Activated T-cell treated with anti-CD3 and anti-CD28 coated beads, Interleukin-2, amount 50 U/mL, for 48 hours (primary cell): ENCODE measurements around the gene RS1.

Experiments
- DNase-seq, 2 experiments: peaks; one replicate each; pipeline ENCODE4 v3.0.0-alpha.2; 2020

Gene RS1

DNA sequence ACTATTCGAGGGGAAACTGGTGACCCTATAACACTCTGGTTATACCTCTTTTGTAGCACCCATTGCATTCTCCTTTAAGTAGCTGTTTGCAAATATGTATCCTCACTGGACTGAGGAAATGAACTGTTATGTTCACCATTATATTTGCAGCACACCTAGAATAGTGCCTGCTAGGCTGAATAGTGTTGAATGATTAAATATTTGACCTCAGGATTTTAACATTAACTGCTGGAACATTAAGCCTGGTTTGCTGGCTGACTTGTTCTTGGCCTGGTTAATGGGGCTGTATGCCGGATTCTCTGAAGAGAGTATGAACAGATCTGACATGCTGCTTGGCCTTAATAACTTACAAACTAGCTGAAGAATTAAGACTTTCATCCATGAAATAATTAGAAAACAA is 80.1 kb downstream of the RS1 start:
- no peak for DNase-seq
